Dendritic cell treated with granulocyte-macrophage colony-stimulating factor and Interleukin-4, amounts not matched to agents 40 ng/mL and 50 ng/mL, for 4 days (primary cell): ENCODE data around the gene JARID2.

ENCODE experiments used
- H3K27ac Mint-ChIP-seq: one replicate; pipeline ENCODE4 v1.8.0; 2022; ENCODE audit warnings: mild to moderate bottlenecking, mixed read lengths
- H3K27me3 Mint-ChIP-seq: one replicate; pipeline ENCODE4 v1.8.0; 2022; ENCODE audit warnings: mild to moderate bottlenecking, mixed read lengths
- H3K36me3 Mint-ChIP-seq: one replicate; pipeline ENCODE4 v1.8.0; 2022; ENCODE audit warnings: low read depth, mixed read lengths
- H3K4me1 Mint-ChIP-seq: one replicate; pipeline ENCODE4 v1.8.0; 2022; ENCODE audit warnings: low read depth, mixed read lengths
- H3K4me3 Mint-ChIP-seq: one replicate; pipeline ENCODE4 v1.8.0; 2022; ENCODE audit warnings: mild to moderate bottlenecking, moderate library complexity, mixed read lengths
- H3K9me3 Mint-ChIP-seq: one replicate; pipeline ENCODE4 v1.8.0; 2022; ENCODE audit warnings: mixed read lengths
- intact Hi-C: fragments of 100-400 bp; cut with micrococcal nuclease; formaldehyde crosslinking; loops from one replicate; pipeline ENCODE4 v1.15.0; 2022

JARID2 gene

DNA sequence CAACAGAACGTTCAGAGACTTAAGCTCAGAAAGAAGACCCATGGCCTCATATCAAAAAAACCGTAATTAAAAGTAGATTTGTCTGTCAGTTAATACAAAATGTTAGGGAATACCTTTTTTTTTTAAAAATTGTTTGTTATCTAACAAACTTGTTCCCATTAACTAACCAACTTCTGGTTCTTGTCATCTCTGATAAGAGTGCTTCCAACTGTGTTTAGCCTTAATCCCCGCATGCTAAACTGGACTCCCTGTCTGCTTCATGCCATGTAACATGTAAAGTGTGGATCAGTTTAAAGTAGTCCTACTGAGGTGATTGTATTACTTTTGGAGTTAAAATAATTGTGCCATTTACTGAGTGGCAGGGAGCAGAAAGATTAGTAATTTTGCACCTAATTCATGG is 6.3 kb downstream of the JARID2 start:
- Mint-ChIP-seq H3K27ac (no peak overlapping the region), H3K27me3 (no peaks in the 10 kb centered on the region), H3K4me1 (peaks cover 82% of the 10 kb centered on the region), H3K4me3 (no peak overlapping the region), H3K9me3 (no peaks in the 10 kb centered on the region), H3K36me3 (peaks cover 55% of the 10 kb centered on the region)
- intact Hi-C loops = loop anchor here (5.0 kb wide), 2 partner anchors 190 to 240 kb away; no protein-coding TSS in a partner anchor

DNA sequence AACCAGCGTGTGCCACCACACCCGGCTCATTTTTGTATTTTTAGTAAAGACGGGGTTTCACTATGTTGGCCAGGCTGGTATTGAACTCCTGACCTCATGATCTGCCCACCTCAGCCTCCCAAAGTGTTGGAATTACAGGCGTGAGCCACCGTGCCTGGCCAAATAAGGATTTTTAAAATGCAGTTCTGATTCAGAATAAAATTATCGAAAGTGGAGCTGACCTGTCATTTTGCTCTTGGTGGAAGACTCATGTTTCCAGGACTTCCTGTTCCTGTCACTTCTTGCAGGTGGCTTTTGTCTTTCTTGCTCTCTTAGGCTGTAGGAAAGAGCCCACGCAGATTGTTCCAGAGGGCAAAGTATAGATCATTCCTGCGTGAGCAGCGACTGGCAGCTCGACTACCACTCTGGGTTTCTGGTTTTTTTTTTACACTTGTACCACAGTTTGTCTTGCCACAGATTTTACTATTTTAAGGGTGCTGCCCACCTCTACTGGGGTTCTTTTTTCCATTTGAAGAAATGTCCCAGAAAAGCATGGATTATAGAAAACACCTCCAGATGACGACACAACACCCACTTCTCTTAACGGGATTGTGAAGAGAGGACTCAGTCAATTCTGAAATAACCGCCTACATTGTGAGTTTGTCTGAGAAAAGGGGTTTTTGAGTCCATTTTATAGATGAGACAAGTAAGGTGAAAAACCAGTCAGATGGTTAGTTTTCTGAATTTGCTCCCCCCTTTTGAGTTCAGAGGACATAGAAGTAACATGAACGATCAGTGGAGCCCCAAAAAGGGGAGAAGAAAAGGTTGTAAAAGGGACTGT is 7.5 kb downstream of the JARID2 start:
- no peak overlapping the region for H3K4me3 Mint-ChIP-seq
- peaks cover 94% of the 10 kb centered on the region for H3K4me1 Mint-ChIP-seq
- intact Hi-C loops = loop anchor here (5.0 kb wide), 2 partner anchors 189 to 239 kb away; no protein-coding TSS in a partner anchor
- H3K36me3 Mint-ChIP-seq = peaks cover 46% of the 10 kb centered on the region
- H3K27me3 Mint-ChIP-seq = no peaks in the 10 kb centered on the region
- H3K9me3 Mint-ChIP-seq = no peaks in the 10 kb centered on the region
- H3K27ac Mint-ChIP-seq = no peak overlapping the region

DNA sequence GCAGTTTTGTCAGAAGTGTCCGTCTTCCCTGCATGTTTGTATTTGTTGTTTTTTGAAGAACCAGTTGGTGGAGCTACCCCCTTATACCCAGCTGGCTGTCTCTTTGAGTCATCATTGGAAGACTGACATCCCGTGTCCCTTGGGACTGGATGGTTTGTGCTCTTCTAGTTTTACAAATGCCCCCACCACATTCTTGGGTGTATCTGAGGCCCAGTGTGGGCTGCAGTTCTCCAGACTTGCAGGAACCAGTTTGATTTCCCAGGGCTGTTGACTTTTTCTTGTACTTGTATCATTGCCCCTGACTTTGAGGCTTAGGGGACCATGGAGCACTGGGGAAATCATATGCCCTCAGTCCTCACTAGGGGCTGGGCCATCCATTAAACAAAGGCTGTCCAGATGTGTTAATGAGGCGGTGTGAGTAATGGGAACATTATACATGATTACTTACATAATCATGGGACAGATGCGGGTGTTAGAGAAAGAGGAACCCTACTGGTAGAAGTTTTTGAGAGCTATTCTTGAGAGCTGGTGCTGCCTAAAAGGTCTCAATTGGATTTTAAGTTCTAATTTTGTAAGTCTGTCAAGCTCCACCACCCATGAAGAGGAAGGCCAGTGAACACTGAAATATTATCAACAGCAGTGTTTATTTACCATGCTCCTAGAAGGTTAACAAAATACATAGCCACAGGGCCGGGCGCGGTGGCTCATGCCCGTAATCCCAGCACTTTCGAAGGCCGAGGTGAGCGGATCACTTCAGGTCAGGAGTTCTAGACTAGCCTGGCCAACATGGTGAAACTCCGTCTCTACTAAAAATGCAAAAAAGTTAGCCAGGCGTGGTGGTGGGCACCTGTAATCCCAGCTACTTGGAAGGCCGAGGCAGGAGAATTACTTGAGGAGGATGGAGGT is 8.5 kb downstream of the JARID2 start:
- intact Hi-C loops = loop anchor here (5.0 kb wide), 2 partner anchors 188 to 238 kb away; no protein-coding TSS in a partner anchor

DNA sequence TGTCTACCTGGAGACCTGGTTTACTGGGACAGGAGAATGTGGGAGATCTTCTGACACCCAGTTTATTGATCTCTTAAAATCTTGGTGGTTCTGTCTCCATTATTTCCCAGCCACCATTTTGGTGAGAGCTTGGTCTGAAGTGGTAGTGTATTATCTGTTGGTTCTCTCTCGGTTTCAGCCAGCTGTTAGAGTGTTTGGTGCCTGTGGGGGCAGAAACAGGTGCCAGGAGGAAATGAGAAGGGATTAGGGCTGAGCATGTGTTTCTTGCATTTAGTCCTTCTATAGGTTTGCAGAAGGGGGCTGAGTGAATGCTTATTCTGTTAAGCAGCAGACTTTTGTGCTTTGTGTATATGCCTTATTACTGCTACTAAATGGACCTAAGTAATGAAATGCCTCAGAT is 9.6 kb downstream of the JARID2 start:
- Mint-ChIP-seq H3K27ac (no peak overlapping the region), H3K27me3 (no peaks in the 10 kb centered on the region), H3K36me3 (peaks cover 45% of the 10 kb centered on the region), H3K4me3 (no peak overlapping the region), H3K9me3 (no peaks in the 10 kb centered on the region), H3K4me1 (peaks cover 99% of the 10 kb centered on the region)
- intact Hi-C loops = no loop called here

More for the DNA sequence above, 8.5 kb downstream of the JARID2 start:
- Mint-ChIP-seq H3K4me3 (no peak overlapping the region), H3K9me3 (no peaks in the 10 kb centered on the region), H3K27me3 (no peaks in the 10 kb centered on the region), H3K27ac (no peak overlapping the region), H3K4me1 (peaks cover 96% of the 10 kb centered on the region), H3K36me3 (peaks cover 46% of the 10 kb centered on the region)

DNA sequence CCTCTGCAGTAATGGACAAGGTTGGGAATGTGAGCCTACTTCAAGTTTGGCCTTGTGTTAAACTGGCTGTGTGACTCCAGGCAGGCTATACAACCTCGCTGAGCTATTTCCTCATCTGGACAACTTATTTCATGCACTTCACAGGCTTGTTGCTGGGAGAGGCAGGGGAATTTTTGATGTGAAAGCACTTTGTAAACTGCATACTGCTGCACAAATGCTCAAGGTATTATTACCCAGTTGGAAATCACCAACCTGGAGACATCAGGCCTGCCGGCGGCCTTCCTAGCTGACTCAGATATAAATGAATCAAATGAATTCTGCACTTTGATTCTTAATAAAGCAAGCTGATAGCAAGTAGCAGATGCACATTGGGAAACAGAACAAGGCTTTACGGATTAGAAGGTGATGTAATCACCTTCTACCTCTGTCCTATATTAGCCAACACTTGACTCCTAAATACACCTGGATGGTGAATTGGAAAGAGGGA is 10.1 kb downstream of the JARID2 start:
- Mint-ChIP-seq H3K36me3 (peaks cover 40% of the 10 kb centered on the region), H3K27me3 (no peaks in the 10 kb centered on the region), H3K9me3 (no peaks in the 10 kb centered on the region), H3K4me3 (no peak overlapping the region), H3K4me1 (peaks cover 99% of the 10 kb centered on the region), H3K27ac (no peak overlapping the region)
- intact Hi-C loops = no loop called here

DNA sequence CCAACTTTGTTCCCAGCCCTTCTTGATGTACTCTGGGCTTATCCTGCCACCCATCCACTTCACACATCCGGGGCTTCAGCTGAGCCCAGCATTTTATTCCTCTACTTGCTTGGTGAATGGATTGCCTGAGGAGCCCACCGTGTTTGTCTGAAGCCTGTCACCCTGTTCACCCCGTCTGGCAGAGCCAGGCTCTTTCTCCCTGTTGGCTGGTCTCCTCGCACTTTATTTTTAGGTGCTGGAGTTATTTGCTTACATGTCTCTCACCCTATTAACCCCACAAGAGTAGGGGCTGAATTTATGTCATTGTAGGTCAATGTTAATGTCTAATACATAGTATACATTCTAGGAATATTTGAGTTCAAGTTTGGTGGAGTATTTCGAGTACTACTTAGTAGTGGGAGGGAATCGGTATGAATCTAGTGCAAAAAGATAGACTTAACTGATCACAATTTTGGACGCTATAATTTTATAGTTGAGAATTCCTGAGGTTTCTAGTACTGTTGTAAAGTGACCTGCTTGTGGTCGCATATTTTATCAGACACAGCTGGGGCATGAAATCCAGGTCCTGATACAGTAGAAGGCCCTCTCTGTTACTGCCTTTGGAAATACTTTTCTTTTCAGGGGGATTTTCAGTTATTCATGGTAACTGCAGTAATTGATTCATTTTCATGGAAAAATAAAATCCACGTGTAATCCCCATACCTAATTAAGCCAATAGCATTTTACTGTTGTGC is 10.8 kb downstream of the JARID2 start:
- Mint-ChIP-seq H3K27ac (no peak overlapping the region), H3K4me3 (no peak overlapping the region), H3K36me3 (peaks cover 33% of the 10 kb centered on the region), H3K9me3 (no peaks in the 10 kb centered on the region), H3K4me1 (peaks cover 91% of the 10 kb centered on the region), H3K27me3 (no peaks in the 10 kb centered on the region)
- intact Hi-C loops = no loop called here

DNA sequence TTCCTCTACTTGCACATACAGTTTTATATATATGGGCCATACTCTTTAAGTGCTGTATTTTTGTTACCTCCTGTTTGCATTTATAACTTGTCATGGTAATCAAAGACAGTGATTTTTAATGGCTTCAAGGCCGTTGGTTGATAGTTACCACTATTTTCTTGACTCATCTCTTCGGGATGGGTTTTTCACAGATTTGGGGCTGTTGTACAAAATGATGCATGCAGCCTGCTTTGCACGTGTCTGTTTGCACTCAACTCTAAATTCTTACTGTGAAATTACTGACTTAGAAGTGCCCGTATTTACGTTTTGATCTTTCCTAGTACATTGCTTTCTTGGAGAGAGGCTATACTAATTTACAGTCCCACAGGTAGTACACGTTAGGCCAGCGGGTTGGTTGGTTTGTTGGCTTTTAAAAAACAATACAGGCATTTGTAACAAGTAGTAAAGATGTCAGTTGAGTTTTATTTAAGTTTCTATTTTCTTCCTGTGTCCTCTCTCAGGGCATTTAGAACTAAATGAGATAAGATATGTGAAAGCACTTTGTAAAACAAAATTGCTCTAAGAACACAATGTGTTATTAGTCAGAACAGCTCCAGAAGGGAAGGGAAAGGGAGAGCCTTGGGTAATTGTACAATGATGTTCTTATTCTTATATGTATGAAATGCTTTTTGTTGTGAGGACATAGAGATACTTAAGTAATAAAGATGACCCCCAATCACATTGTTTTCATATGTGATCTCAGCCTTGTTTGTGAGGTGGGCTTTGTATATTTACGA is 11.7 kb downstream of the JARID2 start:
- no peak overlapping the region for H3K4me3 Mint-ChIP-seq
- peaks cover 89% of the 10 kb centered on the region for H3K4me1 Mint-ChIP-seq
- H3K27me3 Mint-ChIP-seq = no peaks in the 10 kb centered on the region
- no peak overlapping the region for H3K27ac Mint-ChIP-seq
- peaks cover 40% of the 10 kb centered on the region for H3K36me3 Mint-ChIP-seq
- intact Hi-C loops = no loop called here
- no peaks in the 10 kb centered on the region for H3K9me3 Mint-ChIP-seq

DNA sequence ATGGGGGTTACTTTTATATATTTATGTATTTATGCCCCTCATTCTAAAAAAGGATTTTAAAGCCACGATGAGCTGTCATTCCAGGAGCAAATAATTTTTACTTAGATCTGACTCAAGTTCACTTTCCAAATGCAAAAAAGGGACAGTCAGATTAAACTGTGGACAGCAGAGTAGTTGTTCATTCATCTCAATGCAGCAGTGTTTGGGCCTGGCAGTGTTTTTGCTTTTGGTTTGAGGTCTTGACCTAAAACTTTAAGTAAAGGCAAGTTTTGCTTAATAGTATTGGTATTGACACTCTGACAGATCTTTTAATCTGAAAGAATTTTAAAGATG is 13.9 kb downstream of the JARID2 start:
- intact Hi-C loops = loop anchor here (10.0 kb wide), 1 partner anchor 365 kb away; no protein-coding TSS in a partner anchor
- H3K9me3 Mint-ChIP-seq = no peaks in the 10 kb centered on the region
- H3K4me3 Mint-ChIP-seq = no peak overlapping the region
- H3K4me1 Mint-ChIP-seq = peaks cover 90% of the 10 kb centered on the region
- H3K27me3 Mint-ChIP-seq = no peaks in the 10 kb centered on the region
- H3K36me3 Mint-ChIP-seq = peaks cover 27% of the 10 kb centered on the region
- H3K27ac Mint-ChIP-seq = peak overlapping the region; percentile 65

DNA sequence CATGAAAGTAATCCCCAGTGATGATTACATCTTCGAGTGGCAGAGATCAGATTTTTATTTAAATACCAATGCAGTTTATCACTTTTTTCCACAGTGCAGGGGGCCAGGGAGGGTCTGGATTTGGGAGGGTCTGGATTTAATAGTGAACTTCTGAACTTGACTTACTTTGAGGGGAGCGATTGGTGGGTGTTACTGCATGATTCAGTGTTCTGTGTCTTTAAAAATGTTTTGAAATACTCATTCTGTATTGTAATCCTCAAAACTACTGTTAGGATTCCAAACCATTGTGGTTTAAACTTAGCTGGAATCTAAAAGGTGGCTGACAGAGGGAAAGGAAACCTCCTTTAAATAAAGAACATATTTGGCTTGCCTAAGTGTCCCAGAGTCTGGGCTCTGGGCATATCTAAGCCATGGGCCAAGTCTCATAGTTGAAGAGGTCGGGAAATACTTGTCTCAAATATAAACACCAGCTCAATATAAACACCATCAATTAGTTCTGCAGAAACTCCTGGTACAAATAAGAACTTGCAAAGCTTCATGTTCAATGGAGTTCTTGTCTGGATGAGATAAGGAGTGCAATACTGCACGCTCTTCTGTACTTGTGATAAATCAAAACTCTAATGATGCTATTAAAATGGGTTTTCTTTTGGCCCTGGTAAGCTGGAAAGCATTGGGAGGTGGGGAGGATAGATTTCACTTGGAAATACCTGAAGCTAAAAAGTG is 14.4 kb downstream of the JARID2 start:
- Mint-ChIP-seq H3K27me3 (no peaks in the 10 kb centered on the region), H3K4me1 (peaks cover 89% of the 10 kb centered on the region), H3K36me3 (peaks cover 22% of the 10 kb centered on the region), H3K9me3 (no peaks in the 10 kb centered on the region), H3K27ac (peak overlapping the region; percentile 65), H3K4me3 (no peak overlapping the region)
- intact Hi-C loops = loop anchor here (10.0 kb wide), 1 partner anchor 365 kb away; no protein-coding TSS in a partner anchor

DNA sequence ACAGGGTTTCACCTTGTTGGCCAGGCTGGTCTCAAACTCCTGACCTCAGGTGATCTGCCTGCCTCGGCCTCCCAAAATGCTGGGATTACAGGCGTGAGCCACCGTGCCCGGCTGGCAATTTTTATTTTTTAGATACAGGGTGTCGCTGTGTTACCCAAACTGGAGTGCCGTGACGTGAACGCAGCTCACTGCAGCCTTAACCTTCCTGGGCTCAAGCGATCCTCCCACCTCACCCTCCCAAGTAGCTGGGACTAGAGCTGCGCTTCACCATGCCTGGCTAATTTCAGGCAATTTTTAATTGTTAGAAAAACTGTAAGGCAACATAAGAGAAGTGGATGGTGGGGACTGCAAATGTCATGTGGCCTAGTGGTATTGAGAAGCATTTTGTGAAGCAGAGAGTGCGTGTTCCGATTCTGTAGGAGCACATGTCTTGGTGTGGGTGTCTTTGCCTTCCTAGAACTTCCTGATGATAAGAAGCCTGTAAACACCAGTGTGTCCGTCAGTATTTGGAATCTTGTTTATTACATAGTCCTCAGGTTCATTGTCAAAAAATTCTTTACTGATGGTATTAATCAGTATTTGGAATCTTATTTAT is 18.0 kb downstream of the JARID2 start:
- Mint-ChIP-seq H3K9me3 (no peaks in the 10 kb centered on the region), H3K4me1 (peaks cover 89% of the 10 kb centered on the region), H3K27ac (no peak overlapping the region), H3K27me3 (no peaks in the 10 kb centered on the region), H3K36me3 (peaks cover 7% of the 10 kb centered on the region), H3K4me3 (no peak overlapping the region)
- intact Hi-C loops = loop anchor here (10.0 kb wide), 1 partner anchor 361 kb away; no protein-coding TSS in a partner anchor

DNA sequence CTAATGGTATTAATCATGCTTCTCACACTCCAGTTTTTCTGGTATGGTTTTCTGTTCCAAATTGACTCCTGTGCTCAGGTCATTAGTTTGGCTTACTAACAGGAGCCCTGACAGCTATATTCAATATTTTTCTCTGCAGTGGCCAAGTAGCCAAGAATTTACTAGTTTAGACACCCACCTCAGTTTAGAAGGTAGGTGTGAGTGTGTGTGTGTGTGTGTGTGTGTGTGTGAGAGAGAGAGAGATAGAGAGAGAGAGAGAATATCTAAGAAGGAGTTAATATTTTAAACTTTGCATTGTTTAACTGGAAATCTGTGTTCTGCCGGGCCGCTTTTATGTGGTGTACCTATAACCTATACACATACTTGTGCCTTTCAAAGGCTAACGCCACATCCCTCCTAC is 18.5 kb downstream of the JARID2 start:
- H3K27ac Mint-ChIP-seq = no peak overlapping the region
- peaks cover 7% of the 10 kb centered on the region for H3K36me3 Mint-ChIP-seq
- no peaks in the 10 kb centered on the region for H3K27me3 Mint-ChIP-seq
- intact Hi-C loops = loop anchor here (10.0 kb wide), 1 partner anchor 360 kb away; no protein-coding TSS in a partner anchor
- peaks cover 88% of the 10 kb centered on the region for H3K4me1 Mint-ChIP-seq
- H3K4me3 Mint-ChIP-seq = no peak overlapping the region
- H3K9me3 Mint-ChIP-seq = no peaks in the 10 kb centered on the region
